Activated B cell treated with CpG ODN at 0.5 μM for 24 hours (primary cell): ENCODE measurements around the gene TALDO1. TPM values are rescaled to one million over a fixed set of nuclear protein-coding genes. Genes with fewer than 3 reads are reported as not detected.

Source experiments
- ATAC-seq: fragments of 200-7000 bp; cut with Tn5 transposase; one replicate; pipeline ENCODE4 v1.10.0; 2021; ENCODE audit warnings: low read depth, mild to moderate bottlenecking, moderate library complexity
- CTCF ChIA-PET: fragments of 350-600 bp; sonication (Branson Sonifier 250); formaldehyde crosslinking; loops from one replicate; lab custom pipeline; 2021; ENCODE audit warnings: antibody characterized with exemption; lab: Charles Lee
- POLR2A ChIA-PET: fragments of 350-600 bp; sonication (Branson Sonifier 250); formaldehyde crosslinking; loops from one replicate; lab custom pipeline; 2021; ENCODE audit warnings: antibody characterized with exemption; lab: Charles Lee
- DNase-seq: peaks from one replicate; pipeline ENCODE4 v3.0.0; 2022
- H3K27ac Mint-ChIP-seq: one replicate; pipeline ENCODE4 v1.8.0; 2020; ENCODE audit warnings: mixed read lengths
- H3K27me3 Mint-ChIP-seq: one replicate; pipeline ENCODE4 v1.8.0; 2021; ENCODE audit warnings: mixed read lengths
- H3K36me3 Mint-ChIP-seq: one replicate; pipeline ENCODE4 v1.8.0; 2021; ENCODE audit warnings: low read depth, mixed read lengths
- H3K4me1 Mint-ChIP-seq: one replicate; pipeline ENCODE4 v1.8.0; 2021; ENCODE audit warnings: mixed read lengths
- H3K4me3 Mint-ChIP-seq: one replicate; pipeline ENCODE4 v1.8.0; 2020; ENCODE audit warnings: mild to moderate bottlenecking, mixed read lengths
- H3K9me3 Mint-ChIP-seq: one replicate; pipeline ENCODE4 v1.8.0; 2020; ENCODE audit warnings: mixed read lengths
- intact Hi-C: fragments of 100-400 bp; cut with micrococcal nuclease; formaldehyde crosslinking; loops from one replicate; pipeline ENCODE4 v1.15.1; 2024
- total RNA-seq: library from RNA; stranded (reverse); gene quantifications from 2 replicates; pipeline ENCODE4 v1.2.3, GENCODE V29; 2022
- TF ChIP-seq, protein P1 (sequence below): fragments of 200-600 bp; IDR thresholded peaks from one replicate; pipeline ENCODE4 v1.8.0; 2022; ENCODE audit warnings: antibody characterized with exemption, mild to moderate bottlenecking

The TALDO1 gene
- total RNA-seq, 1 donor from 2014 or later = 194 TPM

DNA sequence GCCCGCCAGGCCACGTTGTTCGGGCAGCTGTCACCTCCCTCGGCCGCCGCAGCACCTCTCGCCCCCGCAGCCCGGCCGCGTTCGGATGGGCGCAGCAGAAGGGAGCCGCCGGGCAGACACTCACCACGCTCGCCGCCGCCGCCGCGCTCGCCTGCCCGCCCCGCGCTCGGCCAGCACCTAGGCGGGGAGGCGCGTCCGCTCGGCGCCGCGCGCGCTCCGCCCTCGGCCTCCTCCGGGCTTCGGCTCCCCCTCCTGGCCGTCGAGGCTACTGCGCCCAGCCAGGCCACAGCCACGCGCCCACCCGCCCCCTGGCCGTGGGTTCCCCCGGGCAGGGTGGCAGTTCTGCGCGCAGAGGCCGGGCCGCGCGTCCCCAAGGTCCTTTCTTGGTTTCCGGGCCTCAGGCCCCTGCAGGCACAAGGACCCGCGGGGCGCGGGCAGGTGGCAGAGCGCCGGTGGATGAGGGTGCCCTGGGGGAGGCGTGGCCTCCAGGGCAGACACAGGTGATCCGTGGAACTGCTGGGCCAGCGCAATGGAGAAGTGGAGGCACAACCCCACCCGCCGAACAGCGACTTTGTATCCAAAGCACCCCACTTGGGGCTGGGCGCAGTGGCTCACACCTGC, 50.9 kb downstream of the TALDO1 start, which contains the start of gene SLC25A22:
Gene SLC25A22 (minus strand): TSS at position 189 of the 621 bp plus-strand sequence. CDS start 3,275 bp downstream, outside the sequence.
- no peaks in the 10 kb centered on the region for H3K27me3 Mint-ChIP-seq
- no peaks in the 10 kb centered on the region for H3K9me3 Mint-ChIP-seq
- CTCF ChIA-PET = no interaction called here
- peak; percentile 77 for ATAC-seq
- H3K4me3 Mint-ChIP-seq = peak within 1 kb of the TSS; percentile 93
- intact Hi-C loops = loop anchor here (1.0 to 5.0 kb wide), 5 partner anchors 21 to 724 kb away; partner anchors contain the start of gene CD151
- peak; percentile 95 for DNase-seq
- H3K27ac Mint-ChIP-seq = peak within 1 kb of the TSS; percentile 86
- POLR2A ChIA-PET = interaction anchor here (1.0 to 3.8 kb wide), 5 partner anchors 11 to 49 kb away, joined by 3 to 37 read pairs (median 7); partner anchors contain the start of genes RPLP2 and TSPAN4
- H3K36me3 Mint-ChIP-seq = peaks cover 13% of the 10 kb centered on the region
- H3K4me1 Mint-ChIP-seq = peaks cover 22% of the 10 kb centered on the region
- TF ChIP-seq, protein P1, sequence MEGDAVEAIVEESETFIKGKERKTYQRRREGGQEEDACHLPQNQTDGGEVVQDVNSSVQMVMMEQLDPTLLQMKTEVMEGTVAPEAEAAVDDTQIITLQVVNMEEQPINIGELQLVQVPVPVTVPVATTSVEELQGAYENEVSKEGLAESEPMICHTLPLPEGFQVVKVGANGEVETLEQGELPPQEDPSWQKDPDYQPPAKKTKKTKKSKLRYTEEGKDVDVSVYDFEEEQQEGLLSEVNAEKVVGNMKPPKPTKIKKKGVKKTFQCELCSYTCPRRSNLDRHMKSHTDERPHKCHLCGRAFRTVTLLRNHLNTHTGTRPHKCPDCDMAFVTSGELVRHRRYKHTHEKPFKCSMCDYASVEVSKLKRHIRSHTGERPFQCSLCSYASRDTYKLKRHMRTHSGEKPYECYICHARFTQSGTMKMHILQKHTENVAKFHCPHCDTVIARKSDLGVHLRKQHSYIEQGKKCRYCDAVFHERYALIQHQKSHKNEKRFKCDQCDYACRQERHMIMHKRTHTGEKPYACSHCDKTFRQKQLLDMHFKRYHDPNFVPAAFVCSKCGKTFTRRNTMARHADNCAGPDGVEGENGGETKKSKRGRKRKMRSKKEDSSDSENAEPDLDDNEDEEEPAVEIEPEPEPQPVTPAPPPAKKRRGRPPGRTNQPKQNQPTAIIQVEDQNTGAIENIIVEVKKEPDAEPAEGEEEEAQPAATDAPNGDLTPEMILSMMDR = peak; percentile 21

DNA sequence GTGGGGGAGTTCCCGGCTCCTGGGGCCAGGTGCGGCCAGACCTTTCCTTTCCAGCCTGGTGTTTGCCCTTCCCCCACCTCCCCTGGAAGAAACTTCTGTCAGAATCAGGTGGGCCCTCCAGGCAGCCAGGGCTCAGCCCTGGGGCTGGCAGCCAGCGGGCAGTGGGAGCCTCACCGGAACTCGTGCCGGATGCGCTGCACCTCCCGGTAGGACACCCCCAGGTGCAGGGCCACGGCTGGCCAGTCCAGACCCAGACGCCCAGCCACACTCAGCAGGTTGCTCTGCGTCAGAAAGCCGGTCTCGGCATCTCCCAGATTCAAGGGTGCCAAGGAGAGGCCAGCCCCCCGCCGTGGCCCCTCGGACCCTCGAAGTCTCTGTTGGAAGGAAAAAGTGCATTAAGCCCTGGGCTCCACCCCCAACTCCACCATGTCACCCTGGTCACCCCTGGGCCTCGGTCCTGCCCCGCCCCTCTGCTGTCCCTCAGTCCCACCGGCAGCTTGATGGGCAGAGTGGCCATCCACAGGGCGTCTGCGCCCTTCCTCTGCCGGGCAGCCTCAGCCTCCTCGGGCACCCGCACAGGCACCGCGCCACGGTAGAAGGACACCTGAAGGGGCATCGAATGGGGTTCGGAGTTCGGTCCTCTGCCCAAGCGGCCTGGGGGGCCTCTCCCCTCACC, 52.5 kb downstream of the TALDO1 start:
- no peak overlapping the region for H3K4me3 Mint-ChIP-seq
- peaks cover 4% of the 10 kb centered on the region for H3K36me3 Mint-ChIP-seq
- TF ChIP-seq, protein P1 = no peak
- no peak for ATAC-seq
- ChIA-PET CTCF (no interaction called here), POLR2A (interaction anchor here (1.5 kb wide), 1 partner anchor 9 kb away, joined by 7 read pairs; the partner anchor contains the start of gene RPLP2)
- no peak overlapping the region for H3K27ac Mint-ChIP-seq
- intact Hi-C loops = loop anchor here (5.0 kb wide), 2 partner anchors 33 to 723 kb away; partner anchors contain the start of gene CD151
- no peaks in the 10 kb centered on the region for H3K27me3 Mint-ChIP-seq
- DNase-seq = no peak
- no peaks in the 10 kb centered on the region for H3K9me3 Mint-ChIP-seq
- peaks cover 28% of the 10 kb centered on the region for H3K4me1 Mint-ChIP-seq

DNA sequence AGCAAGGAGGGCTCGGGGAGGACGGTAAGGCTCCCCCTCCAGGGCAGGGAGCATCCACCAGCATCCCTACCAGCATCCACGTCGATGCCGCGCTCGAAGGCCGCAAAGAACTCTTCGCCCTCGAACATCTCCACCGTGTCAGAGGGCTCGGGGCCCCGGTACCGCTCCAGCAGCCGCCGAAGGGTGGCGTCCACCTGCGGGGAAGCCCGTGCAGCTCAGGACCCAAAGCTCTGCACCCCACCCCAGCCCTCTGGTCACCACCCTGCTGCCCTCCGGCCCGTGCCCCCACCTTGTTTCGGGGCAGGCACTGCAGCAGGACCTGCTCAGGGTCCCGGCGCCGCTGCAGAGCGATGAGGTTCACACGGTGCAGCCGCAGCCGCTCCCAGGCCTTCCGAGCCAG, 53.2 kb downstream of the TALDO1 start:
- Mint-ChIP-seq H3K27ac (no peak overlapping the region), H3K9me3 (no peaks in the 10 kb centered on the region), H3K4me1 (peaks cover 24% of the 10 kb centered on the region), H3K27me3 (no peaks in the 10 kb centered on the region), H3K36me3 (peaks cover 4% of the 10 kb centered on the region), H3K4me3 (no peak overlapping the region)
- ChIA-PET POLR2A (no interaction called here), CTCF (no interaction called here)
- intact Hi-C loops = no loop called here
- TF ChIP-seq, protein P1 = no peak
- DNase-seq (no peak), ATAC-seq (no peak)

DNA sequence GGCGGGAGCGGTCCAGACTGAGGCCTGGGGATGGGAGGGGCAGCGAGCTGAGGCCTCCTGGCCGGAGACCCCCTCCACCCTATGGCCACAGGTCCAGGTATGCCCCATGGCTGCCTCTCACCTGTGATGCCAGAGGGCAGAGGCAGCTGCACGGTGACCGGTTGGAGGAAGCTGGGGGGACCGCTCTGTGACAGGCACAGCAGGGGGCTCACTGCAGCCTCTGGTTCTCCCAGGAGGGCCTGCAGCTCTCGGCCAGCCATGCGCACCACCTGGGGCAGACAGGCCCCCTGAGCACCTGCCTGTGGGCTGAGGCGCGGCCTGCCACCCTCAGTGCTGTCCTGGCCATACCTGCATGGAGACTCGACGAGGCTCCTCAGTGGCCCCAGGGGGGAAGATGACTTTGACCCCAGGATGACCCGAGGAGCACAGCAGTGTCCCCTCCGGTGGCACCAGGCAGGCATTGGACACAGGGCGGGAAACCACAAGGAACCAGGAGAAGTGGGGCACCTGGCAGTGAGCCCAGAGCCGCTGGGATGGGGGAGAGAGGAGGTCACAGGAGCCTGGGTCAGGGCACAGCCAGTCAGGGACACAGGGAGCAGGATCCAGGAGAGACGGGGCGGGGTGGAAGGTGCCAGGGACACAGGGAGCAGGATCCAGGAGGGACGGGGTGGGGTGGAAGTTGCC, 54.0 kb downstream of the TALDO1 start:
- H3K27me3 Mint-ChIP-seq = no peaks in the 10 kb centered on the region
- TF ChIP-seq, protein P1 = no peak
- ChIA-PET CTCF (no interaction called here), POLR2A (interaction anchor here (0.6 kb wide), 1 partner anchor 100 kb away, joined by 3 read pairs; no protein-coding TSS in a partner anchor)
- intact Hi-C loops = no loop called here
- H3K4me3 Mint-ChIP-seq = no peak overlapping the region
- H3K36me3 Mint-ChIP-seq = peaks cover 2% of the 10 kb centered on the region
- no peaks in the 10 kb centered on the region for H3K9me3 Mint-ChIP-seq
- peaks cover 22% of the 10 kb centered on the region for H3K4me1 Mint-ChIP-seq
- H3K27ac Mint-ChIP-seq = no peak overlapping the region
- ATAC-seq (no peak), DNase-seq (no peak)
